ENCODE data around the gene BLM. TPM values are rescaled to one million over a fixed set of nuclear protein-coding genes. Genes with fewer than 3 reads are reported as not detected.

BLM gene
- total and polyA plus RNA-seq, 2 of the 8 experiments (the other 6 are each of a cell fraction or from before 2014, with no cell fraction given), result 15.2 to 46.7 TPM

DNA sequence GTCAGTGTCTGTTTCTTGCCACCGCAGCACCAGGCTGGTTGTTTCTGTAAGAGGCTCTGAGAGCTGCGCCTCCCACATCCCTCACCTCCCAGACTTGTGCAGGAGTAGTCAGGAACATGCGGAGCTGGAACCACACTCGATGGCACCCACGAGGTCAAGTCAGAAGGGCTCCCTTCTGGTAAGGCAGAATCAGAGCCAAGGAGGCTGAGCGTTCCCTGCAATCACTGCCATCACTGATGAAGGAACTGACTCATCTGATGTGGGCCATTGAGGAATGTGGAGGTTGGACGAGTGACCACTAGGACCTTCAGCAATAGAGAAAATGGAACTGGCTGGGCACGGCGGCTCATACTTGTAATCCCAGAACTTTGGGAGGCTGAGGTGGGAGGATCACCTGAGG is 35.7 kb upstream of the BLM start (continued):
- TF ChIP-seq, protein P1, sequence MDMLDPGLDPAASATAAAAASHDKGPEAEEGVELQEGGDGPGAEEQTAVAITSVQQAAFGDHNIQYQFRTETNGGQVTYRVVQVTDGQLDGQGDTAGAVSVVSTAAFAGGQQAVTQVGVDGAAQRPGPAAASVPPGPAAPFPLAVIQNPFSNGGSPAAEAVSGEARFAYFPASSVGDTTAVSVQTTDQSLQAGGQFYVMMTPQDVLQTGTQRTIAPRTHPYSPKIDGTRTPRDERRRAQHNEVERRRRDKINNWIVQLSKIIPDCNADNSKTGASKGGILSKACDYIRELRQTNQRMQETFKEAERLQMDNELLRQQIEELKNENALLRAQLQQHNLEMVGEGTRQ (IDR thresholded peaks at IDR 0.05; ENCODE audit: low read length), result no peak
- TF ChIP-seq BCL11A (IDR thresholded peaks at IDR 0.05; ENCODE audit: low read depth in 2 of 2, low read length in 2 of 2) (no peak), GABPA (IDR thresholded peaks at IDR 0.05; ENCODE audit: borderline replicate concordance, insufficient read depth, low read length) (no peak), POU5F1 (IDR thresholded peaks at IDR 0.05; ENCODE audit: low read depth, low read length) (no peak), RXRA (IDR thresholded peaks at IDR 0.05; ENCODE audit: insufficient read depth, low read depth, low read length) (no peak), KDM4A (IDR thresholded peaks at IDR 0.05; ENCODE audit: low read depth, low read length, severe bottlenecking) (no peak), CHD1 (IDR thresholded peaks at IDR 0.05; ENCODE audit: low read depth, low read length) (no peak), CTBP2 (IDR thresholded peaks at IDR 0.05; ENCODE audit: borderline replicate concordance, insufficient read depth, insufficient read length, low read length) (no peak), TAF7 (optimal IDR thresholded peaks at IDR 0.05; ENCODE audit: borderline replicate concordance, low read depth, low read length) (no peak)

Measured in H1 (cell line).